GM21367 (cell line): ENCODE results near the gene CRHBP.

Experiments used
- ATAC-seq: cut with Tn5 transposase; IDR thresholded peaks from one replicate; pipeline ENCODE4 v1.9.1; 2021; ENCODE audit not compliant: unreplicated experiment

CRHBP gene

DNA sequence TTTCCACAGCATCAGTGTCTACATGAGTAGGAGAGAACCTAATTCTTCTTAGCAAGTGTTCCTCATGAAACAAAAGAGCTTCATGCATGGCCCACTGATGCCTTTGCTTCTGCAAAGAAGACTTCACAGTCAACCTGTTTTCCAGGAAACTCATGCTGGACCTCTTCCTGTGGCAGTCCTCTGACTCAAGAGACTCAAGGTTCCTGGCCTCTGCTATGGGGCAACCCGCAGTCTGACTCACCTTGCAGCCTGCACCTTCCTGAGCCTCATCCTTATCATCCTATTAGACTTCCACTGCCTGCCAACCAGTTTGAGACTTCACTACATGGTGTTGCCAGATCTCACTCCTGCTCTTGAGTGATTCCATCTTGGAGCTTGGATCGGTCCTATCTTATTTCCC, 59.8 kb downstream of the CRHBP start:
- no peak for ATAC-seq

GRCh38 chr5:77015938-77016569, 63.2 kb downstream of the CRHBP start:
- no peak for ATAC-seq

- no peak for ATAC-seq
These were observed 64.1 kb downstream of the CRHBP start for GRCh38 chr5:77016962-77017361.

- no peak for ATAC-seq
These were observed 64.8 kb downstream of the CRHBP start for GRCh38 chr5:77017668-77018067.
